ENCODE data around the gene KANSL3. TPM values are rescaled to one million over a fixed set of nuclear protein-coding genes. Genes with fewer than 3 reads are reported as not detected.

KANSL3 gene
- total RNA-seq, 2 experiments from 2014 or later: 54.4 to 61.8 TPM

DNA sequence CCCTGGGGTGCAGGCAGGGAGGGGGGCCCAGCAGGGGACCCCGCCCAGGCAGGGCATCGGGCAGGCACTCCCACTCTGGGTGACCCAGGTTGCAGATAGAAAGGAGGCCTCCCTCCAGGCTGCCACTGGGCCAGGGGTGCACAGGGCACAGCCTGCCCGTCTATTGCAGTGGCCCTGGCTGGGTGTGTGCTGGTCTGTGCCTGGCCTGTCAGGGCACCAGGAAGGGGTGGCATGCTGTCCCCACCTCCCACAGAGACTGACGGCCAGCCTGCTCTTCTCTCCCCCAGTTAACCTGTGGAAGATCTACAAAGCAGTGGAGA is 88.7 kb downstream of the KANSL3 start:
- Histone ChIP-seq H3K9me3 (ENCODE audit: control insufficient read depth in 1 of 2, insufficient read depth in 1 of 2, low read length in 2 of 2) (no peaks in the 10 kb centered on the region), H3K27ac (ENCODE audit: low read depth in 1 of 2, low read length in 2 of 2) (no peak overlapping the region), H3K27me3 (ENCODE audit: control insufficient read depth in 1 of 2, insufficient read depth in 2 of 2, low read length in 2 of 2) (no peaks in the 10 kb centered on the region), H3K4me3 (ENCODE audit: low read length) (no peak overlapping the region), H3K36me3 (ENCODE audit: insufficient read depth, low read length) (peaks cover 76% of the 10 kb centered on the region), H3K4me1 (ENCODE audit: insufficient read depth, low read length) (peaks cover 45% of the 10 kb centered on the region)
- peak overlapping the region; percentile 76 for H3K27ac Mint-ChIP-seq
- DNase-seq (no peak), ATAC-seq (ENCODE audit: poor library complexity) (no peak)
- H3K4me3 Mint-ChIP-seq: no peak overlapping the region
- peaks cover 65% of the 10 kb centered on the region for H3K36me3 Mint-ChIP-seq (ENCODE audit: low read depth)
- CTCF ChIA-PET: interaction anchor here (1.6 kb wide), 1 partner anchor 10 kb away, joined by 3 read pairs; no protein-coding TSS in a partner anchor
- peaks cover 49% of the 10 kb centered on the region for H3K4me1 Mint-ChIP-seq (ENCODE audit: low read depth)
- H3K9me3 Mint-ChIP-seq: no peaks in the 10 kb centered on the region
- intact Hi-C loops (cut with DNase I, micrococcal nuclease): no loop called here
- TF ChIP-seq, protein P1, sequence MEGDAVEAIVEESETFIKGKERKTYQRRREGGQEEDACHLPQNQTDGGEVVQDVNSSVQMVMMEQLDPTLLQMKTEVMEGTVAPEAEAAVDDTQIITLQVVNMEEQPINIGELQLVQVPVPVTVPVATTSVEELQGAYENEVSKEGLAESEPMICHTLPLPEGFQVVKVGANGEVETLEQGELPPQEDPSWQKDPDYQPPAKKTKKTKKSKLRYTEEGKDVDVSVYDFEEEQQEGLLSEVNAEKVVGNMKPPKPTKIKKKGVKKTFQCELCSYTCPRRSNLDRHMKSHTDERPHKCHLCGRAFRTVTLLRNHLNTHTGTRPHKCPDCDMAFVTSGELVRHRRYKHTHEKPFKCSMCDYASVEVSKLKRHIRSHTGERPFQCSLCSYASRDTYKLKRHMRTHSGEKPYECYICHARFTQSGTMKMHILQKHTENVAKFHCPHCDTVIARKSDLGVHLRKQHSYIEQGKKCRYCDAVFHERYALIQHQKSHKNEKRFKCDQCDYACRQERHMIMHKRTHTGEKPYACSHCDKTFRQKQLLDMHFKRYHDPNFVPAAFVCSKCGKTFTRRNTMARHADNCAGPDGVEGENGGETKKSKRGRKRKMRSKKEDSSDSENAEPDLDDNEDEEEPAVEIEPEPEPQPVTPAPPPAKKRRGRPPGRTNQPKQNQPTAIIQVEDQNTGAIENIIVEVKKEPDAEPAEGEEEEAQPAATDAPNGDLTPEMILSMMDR (IDR thresholded peaks at IDR 0.05): no peak
- no peaks in the 10 kb centered on the region for H3K27me3 Mint-ChIP-seq
- POLR2A ChIA-PET: interaction anchor here (4.1 to 6.7 kb wide), 2 partner anchors 10 to 12 kb away, joined by 35 to 145 read pairs; partner anchors contain the start of gene ARID5A

GRCh38 chr2:96548558-96549465 is 89.3 kb downstream of the KANSL3 start:
- peaks cover 80% of the 10 kb centered on the region for H3K36me3 ChIP-seq (ENCODE audit: insufficient read depth, low read length)
- ATAC-seq (ENCODE audit: poor library complexity) (no peak), DNase-seq (peak in 1 of 14 experiments; percentile 26)
- no peaks in the 10 kb centered on the region for H3K27me3 Mint-ChIP-seq
- peaks cover 51% of the 10 kb centered on the region for H3K4me1 Mint-ChIP-seq (ENCODE audit: low read depth)
- ChIA-PET CTCF (no interaction called here), POLR2A (interaction anchor here (0.9 to 4.1 kb wide), 3 partner anchors 9 to 21 kb away, joined by 3 to 35 read pairs (median 3); partner anchors contain the start of gene ARID5A)
- H3K9me3 ChIP-seq (ENCODE audit: control insufficient read depth in 1 of 2, insufficient read depth in 1 of 2, low read length in 2 of 2): no peaks in the 10 kb centered on the region
- no peak overlapping the region for H3K4me3 ChIP-seq (ENCODE audit: low read length)
- no peak overlapping the region for H3K27ac Mint-ChIP-seq
- no peaks in the 10 kb centered on the region for H3K9me3 Mint-ChIP-seq
- no peaks in the 10 kb centered on the region for H3K27me3 ChIP-seq (ENCODE audit: control insufficient read depth in 1 of 2, insufficient read depth in 2 of 2, low read length in 2 of 2)
- intact Hi-C loops (cut with DNase I, micrococcal nuclease): no loop called here
- no peak overlapping the region for H3K4me3 Mint-ChIP-seq
- peaks cover 71% of the 10 kb centered on the region for H3K36me3 Mint-ChIP-seq (ENCODE audit: low read depth)
- peaks cover 43% of the 10 kb centered on the region for H3K4me1 ChIP-seq (ENCODE audit: insufficient read depth, low read length)
- TF ChIP-seq, protein P1 (IDR thresholded peaks at IDR 0.05): no peak
- H3K27ac ChIP-seq (ENCODE audit: low read depth in 1 of 2, low read length in 2 of 2): no peak overlapping the region

DNA sequence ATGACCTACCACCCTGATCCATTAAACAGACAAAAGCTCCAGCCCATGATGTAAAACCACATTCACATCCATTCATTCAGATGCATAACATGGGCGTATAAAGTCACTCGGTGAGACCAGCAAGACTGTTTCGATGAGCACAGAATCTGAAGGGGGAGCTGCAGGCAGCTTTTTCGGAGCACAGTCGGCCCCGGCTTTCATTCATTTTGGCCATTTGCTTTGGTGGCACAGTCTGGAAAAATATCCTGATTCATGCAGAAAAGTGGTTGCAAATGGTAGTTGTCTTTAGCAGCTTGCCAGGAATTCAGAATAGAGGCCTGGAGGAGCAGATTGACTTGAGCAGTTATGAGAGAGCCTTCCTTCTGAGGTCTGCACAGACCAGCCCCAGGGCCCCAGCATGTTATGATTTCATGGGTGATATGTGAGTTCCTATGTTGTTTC is 90.4 kb downstream of the KANSL3 start:
- Histone ChIP-seq H3K27ac (ENCODE audit: low read depth in 1 of 2, low read length in 2 of 2) (no peak overlapping the region), H3K27me3 (ENCODE audit: control insufficient read depth in 1 of 2, insufficient read depth in 2 of 2, low read length in 2 of 2) (no peaks in the 10 kb centered on the region), H3K4me1 (ENCODE audit: insufficient read depth, low read length) (peaks cover 45% of the 10 kb centered on the region), H3K9me3 (ENCODE audit: control insufficient read depth in 1 of 2, insufficient read depth in 1 of 2, low read length in 2 of 2) (no peaks in the 10 kb centered on the region), H3K36me3 (ENCODE audit: insufficient read depth, low read length) (peaks cover 86% of the 10 kb centered on the region), H3K4me3 (ENCODE audit: low read length) (no peak overlapping the region)
- ATAC-seq (ENCODE audit: poor library complexity) (no peak), DNase-seq (no peak)
- Mint-ChIP-seq H3K36me3 (ENCODE audit: low read depth) (peaks cover 75% of the 10 kb centered on the region), H3K4me3 (peak overlapping the region; percentile 21), H3K9me3 (no peaks in the 10 kb centered on the region), H3K27ac (peak overlapping the region; percentile 87), H3K4me1 (ENCODE audit: low read depth) (peaks cover 51% of the 10 kb centered on the region), H3K27me3 (no peaks in the 10 kb centered on the region)
- ChIA-PET CTCF (no interaction called here), POLR2A (interaction anchor here (0.9 to 4.1 kb wide), 2 partner anchors 8 to 10 kb away, joined by 3 to 35 read pairs; partner anchors contain the start of gene ARID5A)
- intact Hi-C loops (cut with DNase I, micrococcal nuclease): no loop called here
- TF ChIP-seq, protein P1 (IDR thresholded peaks at IDR 0.05): no peak
